Measurements from ENCODE around the gene PCDHB8. TPM values are rescaled to one million over a fixed set of nuclear protein-coding genes. Genes with fewer than 3 reads are reported as not detected.
"Not testable (repeated sequence)": the region's sequence is repeated elsewhere in the genome, so short reads cannot be mapped to it uniquely, and the experiment has no call there.

Gene PCDHB8
- total and polyA plus RNA-seq, 2 donors (not counting 1 experiment from before 2014, with no cell fraction given) = 0.42 to 1.3 TPM

DNA sequence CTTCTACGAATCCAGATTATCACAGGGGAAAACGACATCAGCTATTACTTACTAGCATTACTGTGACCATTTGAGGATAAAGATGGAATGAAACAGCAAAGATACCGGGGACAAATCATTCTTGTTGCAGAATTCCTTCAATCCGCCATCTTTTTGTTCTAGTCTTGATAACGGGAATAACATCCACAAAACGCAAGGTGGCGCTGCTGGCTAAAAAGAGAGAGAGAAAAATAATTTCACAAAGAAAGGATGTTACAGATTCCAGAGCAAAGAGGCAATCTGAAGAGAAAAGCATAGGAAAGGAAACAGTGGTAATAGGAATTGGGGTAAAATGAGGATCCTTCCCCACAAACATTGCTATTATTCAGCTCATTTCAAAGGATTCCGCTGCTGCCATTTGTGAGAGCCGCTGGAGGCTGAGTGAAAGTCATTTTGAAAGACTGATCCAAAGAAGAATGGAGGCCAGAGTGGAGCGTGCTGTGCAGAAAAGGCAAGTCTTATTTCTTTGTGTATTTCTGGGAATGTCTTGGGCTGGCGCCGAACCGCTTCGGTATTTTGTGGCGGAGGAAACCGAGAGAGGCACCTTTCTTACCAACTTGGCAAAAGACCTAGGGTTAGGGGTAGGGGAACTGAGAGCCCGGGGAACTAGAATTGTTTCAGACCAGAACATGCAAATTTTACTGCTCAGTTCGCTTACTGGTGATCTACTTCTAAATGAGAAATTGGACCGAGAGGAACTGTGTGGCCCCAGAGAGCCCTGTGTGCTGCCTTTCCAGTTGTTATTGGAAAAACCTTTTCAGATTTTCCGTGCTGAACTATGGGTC, 5.0 kb upstream of the PCDHB8 start, which contains the start of gene PCDHB7:
Gene PCDHB7 (plus strand): TSS at position 264 of the 824 bp plus-strand sequence. CDS start 192 bp downstream, at position 456.
- no peaks in the 10 kb centered on the region for H3K36me3 ChIP-seq (ENCODE audit: control insufficient read depth, insufficient read depth, low read length)
- no peak within 1 kb of the TSS for H2AFZ ChIP-seq (ENCODE audit: low read length)
- DNase-seq (ENCODE audit: low read depth in 2 of 2) = peak; percentile 3 to 24
- no peak within 1 kb of the TSS for H3K9ac ChIP-seq (ENCODE audit: insufficient read depth, low read length)
- H3K4me1 ChIP-seq (ENCODE audit: control insufficient read depth, extremely low read depth, insufficient read depth, low read length) = no peaks in the 10 kb centered on the region
- H3K4me3 ChIP-seq (replicated peaks in 1 of 4; ENCODE audit: control extremely low read depth in 1 of 4, insufficient read depth in 1 of 4, low read depth in 3 of 4, low read length in 4 of 4) = peak within 1 kb of the TSS in 2 of 4 experiments; percentile 28 to 30
- no peaks in the 10 kb centered on the region for H3K9me3 ChIP-seq (ENCODE audit: control insufficient read depth, insufficient read depth, low read depth, low read length)
- H3K79me2 ChIP-seq (ENCODE audit: control insufficient read depth, insufficient read depth, low read length) = no peaks in the 10 kb centered on the region
- H3K4me2 ChIP-seq (ENCODE audit: extremely low read depth, insufficient read depth, low read length) = no peak within 1 kb of the TSS
- TF ChIP-seq EZH2 (IDR thresholded peaks at IDR 0.05; ENCODE audit: low read length, missing control alignments) = no peak
- TF ChIP-seq, protein P1, sequence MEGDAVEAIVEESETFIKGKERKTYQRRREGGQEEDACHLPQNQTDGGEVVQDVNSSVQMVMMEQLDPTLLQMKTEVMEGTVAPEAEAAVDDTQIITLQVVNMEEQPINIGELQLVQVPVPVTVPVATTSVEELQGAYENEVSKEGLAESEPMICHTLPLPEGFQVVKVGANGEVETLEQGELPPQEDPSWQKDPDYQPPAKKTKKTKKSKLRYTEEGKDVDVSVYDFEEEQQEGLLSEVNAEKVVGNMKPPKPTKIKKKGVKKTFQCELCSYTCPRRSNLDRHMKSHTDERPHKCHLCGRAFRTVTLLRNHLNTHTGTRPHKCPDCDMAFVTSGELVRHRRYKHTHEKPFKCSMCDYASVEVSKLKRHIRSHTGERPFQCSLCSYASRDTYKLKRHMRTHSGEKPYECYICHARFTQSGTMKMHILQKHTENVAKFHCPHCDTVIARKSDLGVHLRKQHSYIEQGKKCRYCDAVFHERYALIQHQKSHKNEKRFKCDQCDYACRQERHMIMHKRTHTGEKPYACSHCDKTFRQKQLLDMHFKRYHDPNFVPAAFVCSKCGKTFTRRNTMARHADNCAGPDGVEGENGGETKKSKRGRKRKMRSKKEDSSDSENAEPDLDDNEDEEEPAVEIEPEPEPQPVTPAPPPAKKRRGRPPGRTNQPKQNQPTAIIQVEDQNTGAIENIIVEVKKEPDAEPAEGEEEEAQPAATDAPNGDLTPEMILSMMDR (conservative IDR thresholded peaks at IDR 0.05 in 1 of 2, IDR thresholded peaks at IDR 0.05 in 1 of 2; ENCODE audit: low read depth in 1 of 2, low read length in 2 of 2) = peak in 1 of 2 donors; percentile 24
- H4K20me1 ChIP-seq (ENCODE audit: control insufficient read depth, extremely low read depth, insufficient read depth, low read length) = no peaks in the 10 kb centered on the region
- H3K27ac ChIP-seq (ENCODE audit: insufficient read depth, low read length) = no peak within 1 kb of the TSS
- no peaks in the 10 kb centered on the region for H3K27me3 ChIP-seq (ENCODE audit: control insufficient read depth, insufficient read depth, low read length)

DNA sequence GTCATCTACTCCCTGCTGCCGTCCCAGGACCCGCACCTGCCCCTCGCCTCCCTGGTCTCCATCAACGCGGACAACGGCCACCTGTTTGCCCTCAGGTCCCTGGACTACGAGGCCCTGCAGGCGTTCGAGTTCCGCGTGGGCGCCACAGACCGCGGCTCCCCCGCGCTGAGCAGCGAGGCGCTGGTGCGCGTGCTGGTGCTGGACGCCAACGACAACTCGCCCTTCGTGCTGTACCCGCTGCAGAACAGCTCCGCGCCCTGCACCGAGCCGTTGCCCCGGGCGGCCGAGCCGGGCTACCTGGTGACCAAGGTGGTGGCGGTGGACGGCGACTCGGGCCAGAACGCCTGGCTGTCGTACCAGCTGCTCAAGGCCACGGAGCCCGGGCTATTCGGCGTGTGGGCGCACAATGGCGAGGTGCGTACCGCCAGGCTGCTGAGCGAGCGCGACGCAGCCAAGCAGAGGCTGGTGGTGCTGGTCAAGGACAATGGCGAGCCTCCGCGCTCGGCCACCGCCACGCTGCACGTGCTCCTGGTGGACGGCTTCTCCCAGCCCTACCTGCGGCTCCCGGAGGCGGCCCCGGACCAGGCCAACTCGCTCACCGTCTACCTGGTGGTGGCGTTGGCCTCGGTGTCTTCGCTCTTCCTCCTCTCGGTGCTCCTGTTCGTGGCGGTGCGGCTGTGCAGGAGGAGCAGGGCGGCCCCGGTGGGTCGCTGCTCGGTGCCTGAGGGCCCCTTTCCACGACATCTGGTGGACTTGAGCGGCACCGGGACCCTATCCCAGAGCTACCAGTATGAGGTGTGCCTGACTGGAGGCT, 3.1 kb upstream of the PCDHB8 start:
- H3K4me3 ChIP-seq (replicated peaks in 1 of 4; ENCODE audit: control extremely low read depth in 1 of 4, insufficient read depth in 1 of 4, low read depth in 3 of 4, low read length in 4 of 4); H3K27me3 ChIP-seq (ENCODE audit: control insufficient read depth, insufficient read depth, low read length); H3K4me2 ChIP-seq (ENCODE audit: extremely low read depth, insufficient read depth, low read length); H3K9me3 ChIP-seq (ENCODE audit: control insufficient read depth, insufficient read depth, low read depth, low read length); H2AFZ ChIP-seq (ENCODE audit: low read length); H3K27ac ChIP-seq (ENCODE audit: insufficient read depth, low read length); H4K20me1 ChIP-seq (ENCODE audit: control insufficient read depth, extremely low read depth, insufficient read depth, low read length); DNase-seq (ENCODE audit: low read depth in 2 of 2); H3K9ac ChIP-seq (ENCODE audit: insufficient read depth, low read length); H3K4me1 ChIP-seq (ENCODE audit: control insufficient read depth, extremely low read depth, insufficient read depth, low read length); H3K36me3 ChIP-seq (ENCODE audit: control insufficient read depth, insufficient read depth, low read length); H3K79me2 ChIP-seq (ENCODE audit: control insufficient read depth, insufficient read depth, low read length): not testable (repeated sequence)

- Histone ChIP-seq H3K27me3 (ENCODE audit: control insufficient read depth, insufficient read depth, low read length) (no peaks in the 10 kb centered on the region), H2AFZ (ENCODE audit: low read length) (no peak overlapping the region), H4K20me1 (ENCODE audit: control insufficient read depth, extremely low read depth, insufficient read depth, low read length) (no peaks in the 10 kb centered on the region), H3K79me2 (ENCODE audit: control insufficient read depth, insufficient read depth, low read length) (no peaks in the 10 kb centered on the region), H3K4me2 (ENCODE audit: extremely low read depth, insufficient read depth, low read length) (no peak overlapping the region), H3K9me3 (ENCODE audit: control insufficient read depth, insufficient read depth, low read depth, low read length) (no peaks in the 10 kb centered on the region), H3K4me1 (ENCODE audit: control insufficient read depth, extremely low read depth, insufficient read depth, low read length) (no peaks in the 10 kb centered on the region), H3K36me3 (ENCODE audit: control insufficient read depth, insufficient read depth, low read length) (no peaks in the 10 kb centered on the region), H3K27ac (ENCODE audit: insufficient read depth, low read length) (no peak overlapping the region), H3K4me3 (replicated peaks in 1 of 4; ENCODE audit: control extremely low read depth in 1 of 4, insufficient read depth in 1 of 4, low read depth in 3 of 4, low read length in 4 of 4) (no peak overlapping the region), H3K9ac (ENCODE audit: insufficient read depth, low read length) (no peak overlapping the region)
- TF ChIP-seq, protein P1 (conservative IDR thresholded peaks at IDR 0.05 in 1 of 2, IDR thresholded peaks at IDR 0.05 in 1 of 2; ENCODE audit: low read depth in 1 of 2, low read length in 2 of 2) = no peak
- TF ChIP-seq EZH2 (IDR thresholded peaks at IDR 0.05; ENCODE audit: low read length, missing control alignments) = no peak
- DNase-seq (ENCODE audit: low read depth in 2 of 2) = no peak
Observed at GRCh38 chr5:141175933-141176332, 1.7 kb upstream of the PCDHB8 start.

DNA sequence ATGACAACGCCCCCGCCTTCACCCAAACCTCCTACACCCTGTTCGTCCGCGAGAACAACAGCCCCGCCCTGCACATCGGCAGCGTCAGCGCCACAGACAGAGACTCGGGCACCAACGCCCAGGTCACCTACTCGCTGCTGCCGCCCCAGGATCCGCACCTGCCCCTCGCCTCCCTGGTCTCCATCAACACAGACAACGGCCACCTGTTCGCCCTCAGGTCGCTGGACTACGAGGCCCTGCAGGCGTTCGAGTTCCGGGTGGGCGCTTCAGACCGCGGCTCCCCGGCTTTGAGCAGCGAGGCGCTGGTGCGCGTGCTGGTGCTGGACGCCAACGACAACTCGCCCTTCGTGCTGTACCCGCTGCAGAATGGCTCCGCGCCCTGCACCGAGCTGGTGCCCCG, 1.8 kb downstream of the PCDHB8 start:
- H2AFZ ChIP-seq (ENCODE audit: low read length); H3K27ac ChIP-seq (ENCODE audit: insufficient read depth, low read length); H3K4me1 ChIP-seq (ENCODE audit: control insufficient read depth, extremely low read depth, insufficient read depth, low read length); DNase-seq (ENCODE audit: low read depth in 2 of 2); H3K36me3 ChIP-seq (ENCODE audit: control insufficient read depth, insufficient read depth, low read length); H3K79me2 ChIP-seq (ENCODE audit: control insufficient read depth, insufficient read depth, low read length); H4K20me1 ChIP-seq (ENCODE audit: control insufficient read depth, extremely low read depth, insufficient read depth, low read length); H3K27me3 ChIP-seq (ENCODE audit: control insufficient read depth, insufficient read depth, low read length); H3K4me2 ChIP-seq (ENCODE audit: extremely low read depth, insufficient read depth, low read length); H3K9me3 ChIP-seq (ENCODE audit: control insufficient read depth, insufficient read depth, low read depth, low read length); H3K4me3 ChIP-seq (replicated peaks in 1 of 4; ENCODE audit: control extremely low read depth in 1 of 4, insufficient read depth in 1 of 4, low read depth in 3 of 4, low read length in 4 of 4); H3K9ac ChIP-seq (ENCODE audit: insufficient read depth, low read length): not testable (repeated sequence)

- not testable (repeated sequence) for H3K4me1 ChIP-seq (ENCODE audit: control insufficient read depth, extremely low read depth, insufficient read depth, low read length); H3K79me2 ChIP-seq (ENCODE audit: control insufficient read depth, insufficient read depth, low read length); H3K4me3 ChIP-seq (replicated peaks in 1 of 4; ENCODE audit: control extremely low read depth in 1 of 4, insufficient read depth in 1 of 4, low read depth in 3 of 4, low read length in 4 of 4); H3K27me3 ChIP-seq (ENCODE audit: control insufficient read depth, insufficient read depth, low read length); H4K20me1 ChIP-seq (ENCODE audit: control insufficient read depth, extremely low read depth, insufficient read depth, low read length); H3K27ac ChIP-seq (ENCODE audit: insufficient read depth, low read length); H3K9me3 ChIP-seq (ENCODE audit: control insufficient read depth, insufficient read depth, low read depth, low read length); H2AFZ ChIP-seq (ENCODE audit: low read length); H3K4me2 ChIP-seq (ENCODE audit: extremely low read depth, insufficient read depth, low read length); DNase-seq (ENCODE audit: low read depth in 2 of 2); H3K36me3 ChIP-seq (ENCODE audit: control insufficient read depth, insufficient read depth, low read length); H3K9ac ChIP-seq (ENCODE audit: insufficient read depth, low read length)
Observed at GRCh38 chr5:141179876-141180275, 2.3 kb downstream of the PCDHB8 start.
